ENCODE data around the gene TMEM170A.

GRCh38 chr16:75420987-75421819 lies 43.3 kb downstream of the TMEM170A start:
- TF ChIP-seq CTCF (conservative IDR thresholded peaks at IDR 0.05; ENCODE audit: low read length) (no peak), EZH2phosphoT487 (IDR thresholded peaks at IDR 0.05; ENCODE audit: borderline replicate concordance, low read depth, low read length) (no peak)
